Karpas-422 (cell line): Measurements from ENCODE around the gene SERPINH1. TPM values are rescaled to one million over a fixed set of nuclear protein-coding genes. Genes with fewer than 3 reads are reported as not detected.
"Not testable (repeated sequence)": the region's sequence is repeated elsewhere in the genome, so short reads cannot be mapped to it uniquely, and the experiment has no call there.

Experiments used
- DNase-seq: peaks from one replicate; pipeline ENCODE4 v3.0.0-alpha.2; 2015
- H2AFZ ChIP-seq: fragments of 200-600 bp; sonication (generic); 2 replicates; pipeline ENCODE4 v1.6.1; 2014; ENCODE audit warnings: antibody characterized with exemption, low read length, mixed read lengths
- H3K27ac ChIP-seq: fragments of 200-600 bp; sonication (generic); 2 replicates; pipeline ENCODE4 v1.5.1; 2014; ENCODE audit warnings: mild to moderate bottlenecking, low read length, moderate library complexity
- H3K27me3 ChIP-seq: fragments of 200-600 bp; sonication (generic); 2 replicates; pipeline ENCODE4 v1.6.1; 2014; ENCODE audit warnings: low read length, mixed read lengths
- H3K36me3 ChIP-seq: fragments of 200-600 bp; sonication (generic); 2 replicates; pipeline ENCODE4 v1.6.1; 2014; ENCODE audit warnings: low read length, mixed read lengths; ENCODE audit not compliant: insufficient read depth
- H3K4me1 ChIP-seq: fragments of 200-600 bp; sonication (generic); 2 replicates; pipeline ENCODE4 v1.6.1; 2014; ENCODE audit warnings: mild to moderate bottlenecking, low read length, mixed read lengths
- H3K4me2 ChIP-seq: fragments of 200-600 bp; sonication (generic); 2 replicates; pipeline ENCODE4 v1.6.1; 2014; ENCODE audit warnings: low read length, low read depth, mild to moderate bottlenecking; ENCODE audit not compliant: poor library complexity, severe bottlenecking
- H3K4me3 ChIP-seq: fragments of 200-600 bp; sonication (generic); 2 replicates; pipeline ENCODE4 v1.5.1; 2014; ENCODE audit warnings: mild to moderate bottlenecking, antibody characterized with exemption, low read length, mixed read lengths
- H3K79me2 ChIP-seq: fragments of 200-600 bp; sonication (generic); 2 replicates; pipeline ENCODE4 v1.6.1; 2014; ENCODE audit warnings: mild to moderate bottlenecking, low read length, mixed read lengths
- H3K9ac ChIP-seq: fragments of 200-600 bp; sonication (generic); 2 replicates; pipeline ENCODE4 v1.6.0; 2014; ENCODE audit warnings: low read length
- H3K9me2 ChIP-seq: fragments of 200-600 bp; sonication (generic), shearing (Covaris generic); replicated peaks from 2 replicates; pipeline ENCODE4 v1.6.0; 2014; ENCODE audit warnings: mild to moderate bottlenecking, low read length, moderate library complexity; ENCODE audit not compliant: insufficient read depth
- H3K9me3 ChIP-seq: fragments of 300-700, 200-600 bp; sonication (generic); 2 replicates; pipeline ENCODE4 v1.6.1; 2014; ENCODE audit warnings: low read length, mixed read lengths
- H4K20me1 ChIP-seq: fragments of 200-600 bp; sonication (generic); 2 replicates; pipeline ENCODE4 v1.6.1; 2014; ENCODE audit warnings: mild to moderate bottlenecking, antibody characterized with exemption, low read length, low read depth; ENCODE audit not compliant: insufficient read depth
- total RNA-seq: library from RNA; depleted of rRNA; stranded (reverse); fragments of >200 nt; shearing (Covaris generic); gene quantifications from 2 replicates; pipeline ENCODE4 v1.2.3, GENCODE V29; 2014; ENCODE audit warnings: low replicate concordance

The SERPINH1 gene
- total RNA-seq, 1 experiment from 2014 or later: 10.5 TPM

DNA sequence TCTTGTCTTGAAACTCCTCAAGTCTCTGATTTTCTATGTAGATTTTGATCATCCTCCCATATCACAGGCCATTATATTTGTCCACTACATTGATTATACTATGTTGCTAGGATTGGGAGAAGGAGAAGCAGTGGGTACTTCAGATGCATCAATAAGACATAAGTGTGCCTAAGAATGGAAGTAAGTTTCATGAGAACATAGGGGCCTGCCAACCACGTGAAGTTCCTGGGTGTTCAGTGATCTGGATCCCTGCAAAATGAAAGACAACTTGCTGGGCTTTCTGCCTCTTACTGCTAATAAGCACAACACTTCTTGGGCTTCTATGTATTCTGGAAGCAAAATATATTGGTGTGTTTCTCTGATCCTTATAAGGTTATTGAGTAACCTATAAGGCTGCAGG is 17.8 kb downstream of the SERPINH1 start:
- no peak for DNase-seq
- no peaks in the 10 kb centered on the region for H3K79me2 ChIP-seq
- peaks cover 28% of the 10 kb centered on the region for H3K4me1 ChIP-seq
- H3K4me2 ChIP-seq: no peak overlapping the region
- H3K4me3 ChIP-seq: no peak overlapping the region
- H4K20me1 ChIP-seq: no peaks in the 10 kb centered on the region
- no peak overlapping the region for H3K27ac ChIP-seq
- no peak overlapping the region for H2AFZ ChIP-seq
- H3K36me3 ChIP-seq: no peaks in the 10 kb centered on the region
- no peaks in the 10 kb centered on the region for H3K27me3 ChIP-seq
- no peaks in the 10 kb centered on the region for H3K9me2 ChIP-seq
- no peaks in the 10 kb centered on the region for H3K9me3 ChIP-seq
- no peak overlapping the region for H3K9ac ChIP-seq

DNA sequence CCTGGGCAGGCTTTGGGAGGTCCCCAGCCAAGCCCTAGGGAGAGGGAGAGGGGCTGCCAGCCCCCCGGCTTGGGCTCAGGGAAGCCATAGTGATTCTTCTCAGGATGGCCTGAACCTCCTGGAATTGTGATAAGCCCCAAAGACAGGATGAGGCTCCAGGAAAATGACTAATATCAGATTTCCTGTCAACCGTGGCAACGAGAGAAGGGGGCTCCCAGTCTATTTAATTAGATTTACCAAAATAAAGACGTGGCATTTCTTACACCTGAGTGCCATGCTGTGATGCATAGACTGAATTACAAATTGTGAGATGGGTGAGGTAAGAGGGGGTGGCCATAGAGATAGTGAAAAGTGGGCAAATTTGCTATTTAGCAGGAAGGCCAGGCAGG is 20.4 kb downstream of the SERPINH1 start:
- Histone ChIP-seq H3K4me3 (peak overlapping the region; percentile 67; the same call in 1 of the 2 replicates), H3K9ac (peak overlapping the region; percentile 79), H3K9me2 (no peaks in the 10 kb centered on the region), H3K27me3 (no peaks in the 10 kb centered on the region), H3K27ac (no peak overlapping the region), H2AFZ (no peak overlapping the region), H3K9me3 (no peaks in the 10 kb centered on the region), H4K20me1 (no peaks in the 10 kb centered on the region), H3K36me3 (no peaks in the 10 kb centered on the region), H3K4me1 (peaks cover 18% of the 10 kb centered on the region), H3K4me2 (peak overlapping the region; percentile 86), H3K79me2 (no peaks in the 10 kb centered on the region)
- no peak for DNase-seq

- Histone ChIP-seq H3K4me3 (peak overlapping the region; percentile 67), H3K27ac (no peak overlapping the region), H3K4me1 (peaks cover 18% of the 10 kb centered on the region), H4K20me1 (no peaks in the 10 kb centered on the region), H3K27me3 (no peaks in the 10 kb centered on the region), H3K36me3 (no peaks in the 10 kb centered on the region), H3K9me2 (no peaks in the 10 kb centered on the region), H3K4me2 (peak overlapping the region; percentile 86), H3K79me2 (no peaks in the 10 kb centered on the region), H3K9ac (peak overlapping the region; percentile 79), H3K9me3 (no peaks in the 10 kb centered on the region), H2AFZ (peak overlapping the region; percentile 87)
- DNase-seq: peak; percentile 81
These were observed 21.1 kb downstream of the SERPINH1 start for GRCh38 chr11:75582895-75583717.

- Histone ChIP-seq H4K20me1 (no peaks in the 10 kb centered on the region), H3K27ac (no peak overlapping the region), H3K9me2 (no peaks in the 10 kb centered on the region), H2AFZ (peak overlapping the region; percentile 87), H3K4me3 (peak overlapping the region; percentile 67), H3K27me3 (no peaks in the 10 kb centered on the region), H3K9ac (peak overlapping the region; percentile 79), H3K4me2 (peak overlapping the region; percentile 86), H3K79me2 (no peaks in the 10 kb centered on the region), H3K36me3 (no peaks in the 10 kb centered on the region), H3K4me1 (peaks cover 18% of the 10 kb centered on the region), H3K9me3 (no peaks in the 10 kb centered on the region)
- DNase-seq: no peak
These were observed 21.9 kb downstream of the SERPINH1 start for GRCh38 chr11:75583718-75584658.

- H3K4me1 ChIP-seq: peaks cover 13% of the 10 kb centered on the region
- not testable (repeated sequence) for H3K9me3 ChIP-seq, H3K9me2 ChIP-seq, H3K36me3 ChIP-seq, H3K4me2 ChIP-seq, DNase-seq, H3K79me2 ChIP-seq, H3K4me3 ChIP-seq, H3K9ac ChIP-seq, H4K20me1 ChIP-seq, H3K27ac ChIP-seq, H2AFZ ChIP-seq, H3K27me3 ChIP-seq
These were observed 22.7 kb downstream of the SERPINH1 start for GRCh38 chr11:75584659-75585292.

DNA sequence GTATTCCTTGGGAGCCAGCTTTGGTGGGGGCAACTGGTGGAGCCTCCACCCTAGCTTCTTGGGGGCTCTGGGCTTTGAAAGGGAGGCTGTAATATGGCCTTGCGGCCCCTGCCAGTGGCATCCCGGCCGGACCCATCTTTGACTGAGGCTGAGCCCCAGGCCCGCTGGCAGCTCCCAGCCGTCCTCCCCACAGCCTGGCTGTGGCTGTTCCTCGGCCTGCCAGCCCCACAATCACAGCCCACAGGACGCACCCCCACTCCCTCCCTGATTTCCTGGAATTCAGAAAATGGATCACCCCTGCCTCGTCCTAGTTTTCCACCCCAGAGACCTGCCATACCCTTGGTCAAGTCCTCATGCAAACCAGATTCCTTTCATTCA is 23.2 kb downstream of the SERPINH1 start:
- no peak overlapping the region for H3K4me2 ChIP-seq
- H3K9me3 ChIP-seq: no peaks in the 10 kb centered on the region
- no peak overlapping the region for H3K27ac ChIP-seq
- no peak overlapping the region for H3K9ac ChIP-seq
- H2AFZ ChIP-seq: no peak overlapping the region
- DNase-seq: no peak
- H3K36me3 ChIP-seq: no peaks in the 10 kb centered on the region
- no peaks in the 10 kb centered on the region for H3K9me2 ChIP-seq
- H3K4me1 ChIP-seq: peaks cover 13% of the 10 kb centered on the region
- H3K4me3 ChIP-seq: no peak overlapping the region
- H3K27me3 ChIP-seq: no peaks in the 10 kb centered on the region
- no peaks in the 10 kb centered on the region for H4K20me1 ChIP-seq
- no peaks in the 10 kb centered on the region for H3K79me2 ChIP-seq

GRCh38 chr11:75586395-75586794 is 24.3 kb downstream of the SERPINH1 start:
- no peak overlapping the region for H2AFZ ChIP-seq
- H3K9me2 ChIP-seq: no peaks in the 10 kb centered on the region
- H3K27ac ChIP-seq: no peak overlapping the region
- no peak overlapping the region for H3K4me2 ChIP-seq
- no peaks in the 10 kb centered on the region for H3K9me3 ChIP-seq
- no peaks in the 10 kb centered on the region for H3K27me3 ChIP-seq
- no peaks in the 10 kb centered on the region for H3K36me3 ChIP-seq
- H4K20me1 ChIP-seq: no peaks in the 10 kb centered on the region
- H3K79me2 ChIP-seq: no peaks in the 10 kb centered on the region
- DNase-seq: no peak
- H3K9ac ChIP-seq: no peak overlapping the region
- peaks cover 13% of the 10 kb centered on the region for H3K4me1 ChIP-seq
- H3K4me3 ChIP-seq: no peak overlapping the region

DNA sequence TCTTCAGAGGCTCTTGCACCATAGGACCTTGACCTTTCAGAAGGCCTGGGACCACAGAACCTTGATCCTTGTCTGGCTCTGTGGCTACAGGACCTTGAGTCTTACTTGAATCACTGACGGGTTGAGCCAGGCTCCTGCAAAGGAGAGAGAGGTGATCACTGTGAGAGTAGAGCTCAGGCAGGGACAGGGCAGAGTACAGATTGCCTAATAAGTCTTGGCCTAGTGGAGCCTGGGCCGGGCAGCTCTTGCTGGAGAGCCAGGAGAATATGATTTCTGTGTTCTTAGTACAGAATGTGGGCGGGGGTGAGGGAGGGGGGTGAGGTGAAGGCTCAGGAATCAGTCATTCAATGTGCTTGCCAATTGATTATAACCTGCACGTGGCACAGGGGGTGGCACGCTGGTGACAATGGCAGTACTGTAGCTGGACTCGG is 26.0 kb downstream of the SERPINH1 start:
- Histone ChIP-seq H3K27ac (no peak overlapping the region), H3K79me2 (no peaks in the 10 kb centered on the region), H4K20me1 (no peaks in the 10 kb centered on the region), H3K4me2 (no peak overlapping the region), H3K9ac (no peak overlapping the region), H3K27me3 (no peaks in the 10 kb centered on the region), H3K4me3 (no peak overlapping the region), H3K36me3 (no peaks in the 10 kb centered on the region), H3K9me2 (no peaks in the 10 kb centered on the region), H3K4me1 (peaks cover 7% of the 10 kb centered on the region), H2AFZ (no peak overlapping the region), H3K9me3 (no peaks in the 10 kb centered on the region)
- no peak for DNase-seq
